NCI-H2227 treated with DMSO at 0.1 percent for 48 hours (cell line): ENCODE data around the gene TSPAN3.

Source experiments
- DNase-seq: peaks from one replicate; lab custom pipeline; 2025; lab: John Stamatoyannopoulos, UW

TSPAN3 gene

GRCh38 chr15:77070495-77071304, at the start of gene TSPAN3:
Gene TSPAN3 (minus strand): TSS chr15:77071109. CDS start chr15:77070954, 155 bp downstream.
- peak; percentile 83 for DNase-seq

DNA sequence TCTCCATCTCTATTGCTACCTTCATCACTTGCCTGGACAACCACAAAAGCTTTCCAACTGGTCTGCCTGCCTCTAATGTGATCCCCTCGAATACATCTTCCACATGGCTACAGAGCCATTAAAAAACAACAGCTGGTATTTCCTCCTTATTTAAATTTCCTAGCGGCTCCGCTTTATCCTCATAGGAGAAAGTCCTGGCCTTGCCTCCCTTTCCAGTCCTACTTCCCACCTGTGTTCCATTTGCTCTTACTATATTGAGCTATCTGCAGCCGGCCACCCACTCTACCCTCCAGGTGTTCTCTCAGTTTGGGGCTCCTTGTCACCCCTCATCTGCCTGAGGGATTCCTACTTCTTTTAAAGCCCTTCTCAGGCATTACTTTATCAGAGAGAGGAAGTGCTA, 49.7 kb upstream of the TSPAN3 start:
- no peak for DNase-seq

DNA sequence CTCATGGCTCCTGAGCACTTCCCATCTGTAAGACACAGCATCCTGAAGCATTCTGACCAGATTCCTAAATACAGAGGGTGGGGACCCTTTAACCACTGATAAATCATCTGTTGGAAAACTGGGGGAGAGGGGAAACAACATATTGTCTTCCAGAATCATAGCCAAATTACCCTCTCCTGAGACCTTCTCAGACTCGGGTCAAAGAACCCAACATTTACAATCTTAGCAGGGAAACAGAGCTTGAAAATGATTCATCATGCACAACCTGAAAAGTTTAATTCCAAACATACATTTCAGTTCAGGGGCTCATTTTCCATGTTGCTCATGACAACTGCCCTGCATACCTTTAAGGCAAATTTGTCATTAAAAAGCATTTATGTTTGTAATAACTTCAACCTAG, 48.5 kb upstream of the TSPAN3 start:
- no peak for DNase-seq

GRCh38 chr15:77118882-77119321, 48.0 kb upstream of the TSPAN3 start:
- peak; percentile 16 for DNase-seq

GRCh38 chr15:77115179-77115578, 44.3 kb upstream of the TSPAN3 start:
- no peak for DNase-seq

GRCh38 chr15:77112838-77113504, 42.1 kb upstream of the TSPAN3 start:
- DNase-seq, result peak; percentile 46

- DNase-seq, result no peak
Observed at GRCh38 chr15:77111789-77112188, 40.9 kb upstream of the TSPAN3 start.

- peak; percentile 11 for DNase-seq
Observed at GRCh38 chr15:77107531-77108355, 36.8 kb upstream of the TSPAN3 start.

- DNase-seq, result no peak
Observed at GRCh38 chr15:77107068-77107467, 36.2 kb upstream of the TSPAN3 start.

DNA sequence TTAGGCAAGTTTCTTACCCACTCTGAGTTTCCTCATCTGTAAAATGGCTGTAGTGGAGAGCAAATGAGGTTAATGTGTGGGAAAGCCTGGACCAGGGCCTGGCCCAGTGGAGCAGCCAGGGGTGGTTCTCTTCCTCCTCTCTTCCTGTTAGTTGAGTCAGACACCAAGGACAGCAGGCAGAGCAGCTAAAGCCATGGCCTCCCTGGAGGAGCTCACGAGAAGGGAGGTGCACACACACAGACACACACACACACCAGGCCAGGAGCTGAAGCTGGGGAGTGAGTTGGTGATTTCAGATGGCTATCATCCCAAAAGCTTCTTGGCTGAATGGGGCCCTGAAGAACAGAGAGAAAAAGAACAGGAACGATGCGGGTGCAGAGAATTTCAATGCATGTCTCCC, 33.2 kb upstream of the TSPAN3 start:
- DNase-seq, result no peak

- DNase-seq, result no peak
Observed at GRCh38 chr15:77099741-77100463, 29.0 kb upstream of the TSPAN3 start.

DNA sequence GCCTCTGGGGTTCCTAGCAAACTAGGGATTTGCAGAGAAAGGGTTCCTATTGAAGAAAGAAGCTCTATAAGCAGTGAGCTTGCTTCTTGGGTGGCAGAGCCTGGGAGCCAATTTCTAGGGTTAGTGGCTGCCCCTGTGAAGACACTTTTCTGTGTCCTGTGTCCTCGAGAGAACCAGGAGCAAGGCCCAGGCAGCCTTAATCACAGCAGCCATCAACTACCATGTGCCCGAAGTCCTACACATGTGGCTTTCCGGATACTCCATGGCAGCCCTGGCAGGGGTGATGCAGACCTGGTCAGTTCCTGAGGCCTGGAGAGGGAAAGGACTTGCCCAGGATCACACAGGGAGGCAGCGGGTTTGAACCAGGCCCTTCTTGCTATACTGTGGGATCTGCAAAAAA, 27.7 kb upstream of the TSPAN3 start:
- no peak for DNase-seq

- DNase-seq, result no peak
Observed at GRCh38 chr15:77097921-77098320, 27.0 kb upstream of the TSPAN3 start.

- DNase-seq, result no peak
Observed at GRCh38 chr15:77097248-77097721, 26.4 kb upstream of the TSPAN3 start.

GRCh38 chr15:77096541-77096940, 25.6 kb upstream of the TSPAN3 start:
- no peak for DNase-seq

- DNase-seq, result no peak
Observed at GRCh38 chr15:77096138-77096537, 25.2 kb upstream of the TSPAN3 start.

DNA sequence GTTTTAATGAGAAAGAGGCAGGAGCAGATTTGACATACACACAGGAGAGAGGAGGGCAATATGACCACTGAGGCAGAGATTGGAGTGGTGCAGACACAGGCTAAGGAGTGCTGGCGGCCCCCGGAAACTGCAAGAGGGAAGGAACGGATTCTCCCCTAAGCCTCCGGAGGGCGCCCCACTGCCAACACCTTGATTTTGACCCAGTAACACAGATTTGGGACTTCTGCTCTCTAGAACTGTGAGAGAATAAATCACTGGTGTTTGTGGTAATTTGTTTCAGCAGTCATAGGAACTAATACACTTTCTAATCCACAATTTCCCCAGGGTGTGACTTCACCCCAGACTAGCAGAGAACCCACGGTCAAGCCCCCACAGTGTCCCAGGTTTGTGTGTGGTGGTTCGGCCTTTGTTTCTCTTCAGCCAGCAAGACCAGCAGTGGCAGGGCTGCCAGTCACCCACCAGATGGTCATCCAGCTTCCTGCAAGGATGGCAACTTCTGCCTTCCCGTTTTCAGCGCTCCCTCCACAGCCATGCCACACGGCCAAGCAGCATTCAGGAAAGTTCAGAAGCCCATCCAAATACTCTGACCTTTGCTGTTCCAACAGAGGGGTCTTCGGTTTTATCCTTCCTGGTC, 23.6 kb upstream of the TSPAN3 start:
- DNase-seq, result no peak

- no peak for DNase-seq
Observed at GRCh38 chr15:77093436-77093835, 22.5 kb upstream of the TSPAN3 start.

DNA sequence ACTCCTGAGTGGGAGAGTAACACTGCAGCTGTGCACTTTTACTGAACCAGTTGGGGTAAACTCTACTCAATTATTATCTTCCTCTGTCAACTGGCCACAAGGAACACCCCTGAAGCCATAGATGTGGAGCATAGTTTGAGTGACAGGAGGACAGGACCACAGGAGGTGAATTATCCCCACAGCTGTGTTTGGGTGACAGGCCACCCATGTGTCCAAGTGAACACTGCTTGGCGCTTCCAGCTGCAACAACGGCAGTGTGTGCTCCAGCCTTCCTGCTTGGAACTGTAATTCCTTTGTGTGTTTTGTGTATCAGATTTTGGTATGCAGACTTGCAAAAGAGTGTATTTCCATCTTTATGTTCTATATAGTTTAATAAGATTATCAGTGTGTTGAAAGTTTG, 20.2 kb upstream of the TSPAN3 start:
- no peak for DNase-seq

GRCh38 chr15:77087213-77087612, 16.3 kb upstream of the TSPAN3 start:
- no peak for DNase-seq

DNA sequence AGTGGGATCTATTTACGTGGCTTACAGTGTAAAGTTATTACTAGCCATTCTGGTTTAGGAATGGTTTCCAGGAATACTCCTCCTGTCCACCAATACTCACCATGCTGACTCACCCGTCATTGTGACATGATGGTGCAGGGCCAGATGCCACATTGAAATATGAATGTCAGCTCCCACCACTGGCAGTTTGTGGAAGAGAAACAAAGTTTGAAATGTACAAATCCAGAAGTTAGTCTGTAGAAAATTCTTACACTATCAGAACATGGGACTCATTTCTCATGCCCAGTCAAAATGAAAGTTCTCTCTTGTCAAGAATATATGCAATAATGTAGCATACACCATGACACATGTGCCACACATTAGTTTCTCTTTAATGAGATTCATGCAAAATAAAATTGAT, 14.4 kb upstream of the TSPAN3 start:
- no peak for DNase-seq
